ENCODE results near the gene VPS37B.
A peak's percentile ranks its signal among the peaks of the same experiment; 100 is the strongest.

VPS37B gene

GRCh38 chr12:122837306-122838265 is 58.3 kb downstream of the VPS37B start:
- FAIRE-seq = no peak

- FAIRE-seq = no peak
These were observed 59.6 kb downstream of the VPS37B start for GRCh38 chr12:122836027-122836921.

DNA sequence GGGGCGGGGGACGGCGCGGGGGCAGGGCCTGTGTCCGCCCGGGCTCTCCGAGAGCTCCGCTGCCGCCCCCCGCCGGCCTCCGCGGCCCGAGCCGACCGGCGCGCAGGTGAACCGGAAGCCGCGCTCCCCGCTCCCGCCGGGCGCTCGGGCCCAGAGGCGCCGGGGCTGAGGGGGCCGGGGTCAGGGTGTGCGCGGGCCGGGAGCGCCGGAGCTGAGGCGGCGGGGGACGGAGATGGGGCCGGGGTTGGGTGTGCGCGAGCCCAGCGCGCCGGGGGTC is 60.2 kb downstream of the VPS37B start:
- FAIRE-seq = no peak

- FAIRE-seq = no peak
These were observed 60.8 kb downstream of the VPS37B start, which contains the start of gene HIP1R for GRCh38 chr12:122834921-122835749. Gene HIP1R (plus strand): TSS chr12:122835457. CDS start chr12:122835551, 94 bp downstream.

DNA sequence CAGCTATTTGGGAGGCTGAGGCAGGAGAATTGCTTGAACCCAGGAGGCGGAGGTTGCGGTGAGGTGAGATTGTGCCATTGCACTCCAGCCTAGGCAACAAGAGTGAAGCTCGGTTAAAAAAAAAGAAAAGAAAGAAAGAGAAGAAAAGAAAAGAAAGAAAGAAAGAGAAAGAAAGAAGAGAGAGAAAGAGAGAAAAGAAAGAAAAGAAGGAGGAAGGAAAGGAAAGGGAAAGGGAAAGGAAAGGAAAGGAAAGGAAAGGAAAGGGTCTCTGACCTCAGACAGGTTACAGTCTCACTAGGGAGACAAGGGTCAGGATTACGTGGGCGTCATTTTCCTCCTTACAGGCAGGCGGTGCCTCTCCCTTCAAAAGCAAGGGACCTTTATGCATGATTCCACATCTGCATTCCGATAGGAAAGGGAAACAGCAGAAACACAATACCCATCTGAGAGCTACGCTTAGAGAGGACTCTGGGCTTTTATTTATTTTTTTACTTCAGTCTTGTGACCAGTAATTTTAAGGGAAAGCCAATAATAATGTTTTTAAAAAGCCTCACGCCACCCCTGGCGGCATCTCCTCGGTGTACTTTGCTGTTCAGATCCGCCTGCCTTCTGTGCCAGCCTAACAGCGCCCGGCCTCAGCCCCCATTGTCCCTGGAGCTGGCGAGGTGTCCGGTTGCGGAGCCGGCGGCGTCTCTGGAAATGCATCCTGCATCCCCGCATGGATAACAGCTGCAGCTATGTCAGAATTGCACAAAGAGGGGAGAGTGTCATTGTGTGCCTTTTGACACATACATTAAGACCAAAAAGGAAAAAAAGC is 61.6 kb downstream of the VPS37B start:
- FAIRE-seq = no peak

- FAIRE-seq = no peak
These were observed 65.3 kb downstream of the VPS37B start for GRCh38 chr12:122830517-122831214.

GRCh38 chr12:122827258-122827657 is 68.7 kb downstream of the VPS37B start:
- no peak for FAIRE-seq

GRCh38 chr12:122825773-122826724 is 69.9 kb downstream of the VPS37B start:
- FAIRE-seq = peak; percentile 5

GRCh38 chr12:122823429-122823828 is 72.5 kb downstream of the VPS37B start:
- FAIRE-seq = no peak

- FAIRE-seq = no peak
These were observed 75.1 kb downstream of the VPS37B start for GRCh38 chr12:122820838-122821271.

- no peak for FAIRE-seq
These were observed 75.8 kb downstream of the VPS37B start for GRCh38 chr12:122820138-122820537.

DNA sequence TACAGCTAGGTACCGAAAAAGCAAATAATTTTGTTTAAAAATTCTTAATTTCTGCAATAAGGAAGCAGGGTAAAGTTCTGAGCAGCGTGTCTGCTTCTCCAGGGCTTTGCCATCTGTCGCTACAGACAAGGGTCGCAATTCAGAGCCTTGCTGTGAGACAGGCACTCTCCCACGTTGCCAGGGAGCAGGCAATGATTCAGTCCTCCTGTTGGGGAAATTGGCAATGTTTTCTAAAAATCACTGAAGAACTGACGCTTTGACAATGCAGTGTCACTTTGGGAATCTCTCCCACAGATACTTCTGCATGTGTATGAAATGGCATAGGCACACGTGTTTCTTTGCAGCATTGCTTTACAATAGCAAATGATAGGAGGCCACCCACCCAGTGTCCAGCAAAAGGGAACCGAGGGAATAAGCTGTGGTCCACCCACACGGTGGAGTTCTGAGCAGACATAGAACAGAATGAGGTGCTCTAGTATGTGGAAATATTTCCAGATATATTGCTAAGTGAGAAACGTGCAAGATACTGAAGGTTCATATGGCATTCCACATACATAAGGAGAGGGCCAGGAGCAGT is 76.6 kb downstream of the VPS37B start:
- FAIRE-seq = no peak
